ENCODE results near the gene C17orf50. TPM values are rescaled to one million over a fixed set of nuclear protein-coding genes. Genes with fewer than 3 reads are reported as not detected.

The C17orf50 gene
- total RNA-seq, 1 donor from 2014 or later: not detected

DNA sequence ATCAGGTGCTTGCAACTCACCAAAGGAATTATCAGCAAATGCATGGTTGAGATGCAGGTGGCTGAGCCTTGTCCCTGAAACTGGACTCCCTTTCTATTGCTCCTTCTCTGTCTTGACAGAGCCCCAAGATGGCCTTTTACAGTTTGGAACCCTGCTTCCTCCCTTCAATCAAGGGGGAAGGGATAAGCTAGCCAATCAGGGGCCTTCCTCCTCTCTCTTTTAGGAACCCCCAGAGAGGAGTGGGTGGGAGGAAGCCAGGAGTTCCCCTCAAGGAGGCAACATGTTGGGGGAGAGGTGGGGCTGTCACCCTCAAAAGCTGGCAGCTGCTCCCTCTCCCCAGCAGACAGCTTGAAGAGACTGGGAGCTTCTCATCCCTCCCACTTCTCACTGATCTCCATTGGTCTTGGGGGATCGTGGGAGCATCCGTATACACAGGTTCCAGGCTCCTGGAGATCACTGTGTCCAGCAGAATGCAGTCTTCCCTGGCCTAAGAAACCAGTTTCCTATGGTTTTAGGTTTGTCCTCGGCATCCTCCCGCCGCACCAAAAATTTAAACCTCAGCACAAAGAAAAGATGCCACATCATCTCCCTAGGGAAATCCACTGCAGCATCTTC lies 22.1 kb upstream of the C17orf50 start:
- Mint-ChIP-seq H3K27me3 (ENCODE audit: unreplicated experiment) (peaks cover 30% of the 10 kb centered on the region), H3K4me1 (ENCODE audit: unreplicated experiment) (peaks cover 10% of the 10 kb centered on the region), H3K27ac (ENCODE audit: unreplicated experiment) (no peak overlapping the region), H3K36me3 (ENCODE audit: unreplicated experiment) (no peaks in the 10 kb centered on the region), H3K4me3 (ENCODE audit: unreplicated experiment) (no peak overlapping the region), H3K9me3 (ENCODE audit: unreplicated experiment) (no peaks in the 10 kb centered on the region)
- DNase-seq (ENCODE audit: extremely low spot score, unreplicated experiment): no peak
- TF ChIP-seq CTCF (IDR thresholded peaks at IDR 0.05): no peak

- H3K27me3 Mint-ChIP-seq (ENCODE audit: unreplicated experiment): peaks cover 32% of the 10 kb centered on the region
- no peak for TF ChIP-seq CTCF (IDR thresholded peaks at IDR 0.05)
- no peak for DNase-seq (ENCODE audit: extremely low spot score, unreplicated experiment)
- peaks cover 9% of the 10 kb centered on the region for H3K4me1 Mint-ChIP-seq (ENCODE audit: unreplicated experiment)
- H3K27ac Mint-ChIP-seq (ENCODE audit: unreplicated experiment): no peak overlapping the region
- H3K4me3 Mint-ChIP-seq (ENCODE audit: unreplicated experiment): no peak overlapping the region
- no peaks in the 10 kb centered on the region for H3K36me3 Mint-ChIP-seq (ENCODE audit: unreplicated experiment)
- no peaks in the 10 kb centered on the region for H3K9me3 Mint-ChIP-seq (ENCODE audit: unreplicated experiment)
Measured at GRCh38 chr17:35740216-35740615, 20.5 kb upstream of the C17orf50 start.

GRCh38 chr17:35740997-35741931 lies 19.4 kb upstream of the C17orf50 start:
- DNase-seq (ENCODE audit: extremely low spot score, unreplicated experiment): no peak
- H3K27ac Mint-ChIP-seq (ENCODE audit: unreplicated experiment): no peak overlapping the region
- H3K4me1 Mint-ChIP-seq (ENCODE audit: unreplicated experiment): peaks cover 9% of the 10 kb centered on the region
- no peaks in the 10 kb centered on the region for H3K36me3 Mint-ChIP-seq (ENCODE audit: unreplicated experiment)
- TF ChIP-seq CTCF (IDR thresholded peaks at IDR 0.05): no peak
- H3K27me3 Mint-ChIP-seq (ENCODE audit: unreplicated experiment): peaks cover 32% of the 10 kb centered on the region
- no peaks in the 10 kb centered on the region for H3K9me3 Mint-ChIP-seq (ENCODE audit: unreplicated experiment)
- no peak overlapping the region for H3K4me3 Mint-ChIP-seq (ENCODE audit: unreplicated experiment)

- no peak for TF ChIP-seq CTCF (IDR thresholded peaks at IDR 0.05)
- Mint-ChIP-seq H3K27me3 (ENCODE audit: unreplicated experiment) (peaks cover 32% of the 10 kb centered on the region), H3K27ac (ENCODE audit: unreplicated experiment) (no peak overlapping the region), H3K36me3 (ENCODE audit: unreplicated experiment) (no peaks in the 10 kb centered on the region), H3K9me3 (ENCODE audit: unreplicated experiment) (no peaks in the 10 kb centered on the region), H3K4me3 (ENCODE audit: unreplicated experiment) (no peak overlapping the region), H3K4me1 (ENCODE audit: unreplicated experiment) (peaks cover 9% of the 10 kb centered on the region)
- no peak for DNase-seq (ENCODE audit: extremely low spot score, unreplicated experiment)
Measured at GRCh38 chr17:35742496-35742895, 18.2 kb upstream of the C17orf50 start.

DNA sequence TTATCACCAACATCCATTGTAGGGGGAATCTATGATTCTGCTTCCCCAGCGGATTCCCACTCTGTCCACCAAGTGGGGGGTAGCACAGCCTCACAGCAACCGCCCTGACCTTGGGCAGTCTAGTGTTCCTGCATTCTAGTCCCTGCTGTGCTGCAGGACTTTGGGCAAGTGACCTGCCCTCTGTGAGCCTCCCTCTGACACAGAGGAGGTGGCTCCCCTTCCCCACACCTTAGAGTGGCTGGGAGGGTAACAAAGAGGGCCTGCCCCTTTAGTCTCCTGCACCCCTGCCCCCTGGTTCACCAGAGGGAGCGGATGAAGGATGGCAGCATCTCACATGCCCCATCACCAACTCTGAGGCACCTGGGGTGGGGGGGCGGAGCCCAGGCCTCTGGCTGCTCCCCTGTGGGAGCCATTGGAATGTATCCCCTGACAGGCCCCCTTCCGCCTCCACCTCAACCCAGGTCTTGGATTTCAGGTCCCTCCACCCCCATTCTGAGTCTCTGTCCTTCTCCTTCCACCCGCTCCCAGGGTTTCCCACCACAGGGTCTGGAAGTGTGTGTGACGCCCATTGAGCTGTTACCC lies 17.7 kb upstream of the C17orf50 start:
- H3K9me3 Mint-ChIP-seq (ENCODE audit: unreplicated experiment): no peaks in the 10 kb centered on the region
- no peaks in the 10 kb centered on the region for H3K36me3 Mint-ChIP-seq (ENCODE audit: unreplicated experiment)
- no peak overlapping the region for H3K27ac Mint-ChIP-seq (ENCODE audit: unreplicated experiment)
- H3K27me3 Mint-ChIP-seq (ENCODE audit: unreplicated experiment): peaks cover 32% of the 10 kb centered on the region
- DNase-seq (ENCODE audit: extremely low spot score, unreplicated experiment): no peak
- TF ChIP-seq CTCF (IDR thresholded peaks at IDR 0.05): no peak
- no peak overlapping the region for H3K4me3 Mint-ChIP-seq (ENCODE audit: unreplicated experiment)
- H3K4me1 Mint-ChIP-seq (ENCODE audit: unreplicated experiment): peaks cover 9% of the 10 kb centered on the region

All from osteocyte (in vitro differentiated cells).